GM12864 (cell line): ENCODE measurements around the gene NEIL1.
"Not testable (repeated sequence)": the region's sequence is repeated elsewhere in the genome, so short reads cannot be mapped to it uniquely, and the experiment has no call there.

Source experiments
- DNase-seq: peaks from one replicate; pipeline ENCODE4 v3.0.0-alpha.2; 2011; ENCODE audit warnings: low read depth
- H3K4me3 ChIP-seq: 2 replicates; pipeline ENCODE4 v1.5.1; 2011; ENCODE audit warnings: mild to moderate bottlenecking, low read depth, low read length, control low read depth
- CTCF ChIP-seq: IDR thresholded peaks from 2 replicates; pipeline ENCODE4 v1.5.1; 2011; ENCODE audit warnings: low read depth, mild to moderate bottlenecking, moderate library complexity, low read length, control low read depth, inconsistent platforms; ENCODE audit errors: missing control alignments

NEIL1 gene

GRCh38 chr15:75327491-75327890 is 19.3 kb upstream of the NEIL1 start:
- DNase-seq, result no peak
- H3K4me3 ChIP-seq, result no peak overlapping the region
- no peak for TF ChIP-seq CTCF

- no peak overlapping the region for H3K4me3 ChIP-seq
- no peak for TF ChIP-seq CTCF
- DNase-seq, result no peak
These were observed 18.1 kb upstream of the NEIL1 start for GRCh38 chr15:75328493-75329314.

GRCh38 chr15:75329571-75329970 is 17.3 kb upstream of the NEIL1 start:
- TF ChIP-seq CTCF, result no peak
- no peak for DNase-seq
- no peak overlapping the region for H3K4me3 ChIP-seq

- not testable (repeated sequence) for H3K4me3 ChIP-seq, DNase-seq
These were observed 14.7 kb upstream of the NEIL1 start for GRCh38 chr15:75332093-75332492.

- not testable (repeated sequence) for DNase-seq
These were observed 13.0 kb upstream of the NEIL1 start for GRCh38 chr15:75333654-75334419.

GRCh38 chr15:75335313-75335704 is 11.5 kb upstream of the NEIL1 start:
- peak overlapping the region; percentile 90; the same call in 1 of the 2 replicates for H3K4me3 ChIP-seq
- DNase-seq, result no peak
- TF ChIP-seq CTCF, result no peak

More at GRCh38 chr15:75333654-75334419, 13.0 kb upstream of the NEIL1 start:
- H3K4me3 ChIP-seq, result not testable (repeated sequence)

GRCh38 chr15:75335705-75336355 is 11.0 kb upstream of the NEIL1 start, which contains the start of gene COMMD4:
Gene COMMD4, plus strand, starts transcription at chr15:75336063. Its CDS starts 27 bp downstream, at chr15:75336090.
- DNase-seq, result peak; percentile 68
- TF ChIP-seq CTCF, result no peak
- H3K4me3 ChIP-seq, result peak within 1 kb of the TSS; percentile 90
